IMR-90 (cell line): ENCODE results near the gene NOS1. TPM values are rescaled to one million over a fixed set of nuclear protein-coding genes. Genes with fewer than 3 reads are reported as not detected.
"Not testable (repeated sequence)": the region's sequence is repeated elsewhere in the genome, so short reads cannot be mapped to it uniquely, and the experiment has no call there.

Source experiments
- ATAC-seq: fragments of 200-7000 bp; cut with Tn5 transposase; 2 replicates; pipeline ENCODE4 v1.9.1; 2020; ENCODE audit warnings: low read depth, mild to moderate bottlenecking, moderate library complexity
- BruUV-seq: library from RNA; stranded (reverse); fragments of 400-500 nt; replicated peaks from 2 replicates; lab custom pipeline; 2021; lab: Mats Ljungman, UMichigan
- CTCF ChIA-PET: fragments of 300-600 bp; formaldehyde crosslinking; extraction: SDS; loops from one replicate; lab custom pipeline; 2021; ENCODE audit warnings: antibody characterized with exemption; lab: Yijun Ruan, JAX
- POLR2A ChIA-PET: fragments of 300-600 bp; sonication (Branson Sonifier 250); formaldehyde crosslinking; loops from one replicate; lab custom pipeline; 2022; ENCODE audit warnings: antibody characterized with exemption; ENCODE audit not compliant: unreplicated experiment; lab: Charles Lee
- DNase-seq: peaks from one replicate; pipeline ENCODE4 v3.0.0; 2013
- H2AFZ ChIP-seq: replicated peaks from 2 replicates; pipeline ENCODE3; 2013; ENCODE audit warnings: low read length, mild to moderate bottlenecking; ENCODE audit not compliant: poor library complexity
- H2AK5ac ChIP-seq: 2 replicates; pipeline ENCODE4 v1.6.1; 2013; ENCODE audit warnings: low read depth, low read length, inconsistent platforms
- H2AK9ac ChIP-seq: replicated peaks from 2 replicates; pipeline ENCODE3; 2013; ENCODE audit warnings: mild to moderate bottlenecking, low read depth, low read length, moderate library complexity; ENCODE audit not compliant: poor library complexity
- H2BK120ac ChIP-seq: 2 replicates; pipeline ENCODE4 v1.6.1; 2013; ENCODE audit warnings: low read depth, low read length, inconsistent platforms
- H2BK15ac ChIP-seq: 3 replicates; pipeline ENCODE4 v1.6.1; 2013; ENCODE audit warnings: low read depth, low read length, inconsistent platforms
- H2BK20ac ChIP-seq: 2 replicates; pipeline ENCODE4 v1.6.1; 2013; ENCODE audit warnings: low read depth, mild to moderate bottlenecking, inconsistent platforms, low read length, moderate library complexity
- H2BK5ac ChIP-seq: 2 replicates; pipeline ENCODE4 v1.6.1; 2013; ENCODE audit warnings: mild to moderate bottlenecking, low read depth, low read length, inconsistent platforms; ENCODE audit not compliant: poor library complexity, severe bottlenecking
- H3K14ac ChIP-seq: replicated peaks from 2 replicates; pipeline ENCODE4 v1.6.1; 2013; ENCODE audit warnings: low read depth, low read length, inconsistent platforms
- H3K18ac ChIP-seq: 2 replicates; pipeline ENCODE4 v1.6.1; 2013; ENCODE audit warnings: low read depth, low read length, control low read depth
- H3K23ac ChIP-seq: 2 replicates; pipeline ENCODE4 v1.6.1; 2013; ENCODE audit warnings: low read depth, low read length, inconsistent platforms
- H3K27ac ChIP-seq: 2 replicates; pipeline ENCODE4 v1.5.1; 2013; ENCODE audit warnings: mild to moderate bottlenecking, control low read depth, low read length; ENCODE audit not compliant: insufficient read depth
- H3K27me3 ChIP-seq: 2 replicates; pipeline ENCODE4 v1.6.1; 2013; ENCODE audit warnings: low read length; ENCODE audit not compliant: control insufficient read depth, insufficient read depth
- H3K36me3 ChIP-seq: 2 replicates; pipeline ENCODE4 v1.6.1; 2013; ENCODE audit warnings: low read length, mixed read lengths; ENCODE audit not compliant: control insufficient read depth, insufficient read depth
- H3K4ac ChIP-seq: 2 replicates; pipeline ENCODE4 v1.6.1; 2013; ENCODE audit warnings: low read depth, low read length, inconsistent platforms
- H3K4me1 ChIP-seq: 2 replicates; pipeline ENCODE4 v1.6.1; 2013; ENCODE audit warnings: low read length, mixed read lengths; ENCODE audit not compliant: control insufficient read depth, insufficient read depth
- H3K4me2 ChIP-seq: 2 replicates; pipeline ENCODE4 v1.6.1; 2013; ENCODE audit warnings: low read depth, mild to moderate bottlenecking, control low read depth, low read length, moderate library complexity
- H3K4me3 ChIP-seq: 2 replicates; pipeline ENCODE4 v1.5.1; 2013; ENCODE audit warnings: low read depth, mild to moderate bottlenecking, control low read depth, low read length, moderate library complexity; ENCODE audit not compliant: insufficient read depth
- H3K56ac ChIP-seq: 2 replicates; pipeline ENCODE4 v1.6.1; 2013; ENCODE audit warnings: low read length, inconsistent platforms; ENCODE audit not compliant: insufficient read depth; ENCODE audit errors: extremely low read depth
- H3K79me1 ChIP-seq, 2 experiments: 2 replicates each; pipeline ENCODE4 v1.6.1; 2013; ENCODE audit warnings: low read length in 2 of 2, inconsistent platforms in 1 of 2, low read depth in 1 of 2
- H3K9ac ChIP-seq: 2 replicates; pipeline ENCODE4 v1.6.1; 2013; ENCODE audit warnings: low read depth, low read length, control low read depth
- H3K9me1 ChIP-seq: 2 replicates; pipeline ENCODE4 v1.6.1; 2013; ENCODE audit warnings: low read length, inconsistent platforms; ENCODE audit not compliant: insufficient read depth
- H3K9me3 ChIP-seq: 2 replicates; pipeline ENCODE4 v1.6.1; 2013; ENCODE audit warnings: low read length; ENCODE audit not compliant: control insufficient read depth, insufficient read depth
- H4K20me1 ChIP-seq: 2 replicates; pipeline ENCODE4 v1.6.1; 2013; ENCODE audit warnings: low read length, inconsistent platforms; ENCODE audit not compliant: insufficient read depth
- H4K5ac ChIP-seq: 2 replicates; pipeline ENCODE4 v1.6.1; 2013; ENCODE audit warnings: mild to moderate bottlenecking, low read depth, low read length, control low read depth
- H4K8ac ChIP-seq, 2 experiments: 2 replicates each; pipeline ENCODE4 v1.6.1; 2013; ENCODE audit warnings: low read depth in 2 of 2, low read length in 2 of 2, control low read depth in 1 of 2, inconsistent platforms in 1 of 2
- H4K91ac ChIP-seq: 2 replicates; pipeline ENCODE4 v1.6.1; 2013; ENCODE audit warnings: low read depth, low read length, inconsistent platforms; ENCODE audit not compliant: insufficient read depth
- dilution Hi-C: fragments of 300-500 bp; cut with HindIII; formaldehyde crosslinking; loops from one replicate; pipeline ENCODE4 v1.14.3; 2018; ENCODE audit warnings: low sequenced_read_pairs; ENCODE audit not compliant: unreplicated experiment
- in situ Hi-C: fragments of 300-500 bp; cut with MboI; formaldehyde crosslinking; loops from 3 replicates; pipeline ENCODE4 v1.14.3; 2019; ENCODE audit warnings: low sequenced_read_pairs, inconsistent platforms, mixed read lengths
- intact Hi-C: fragments of 100-400 bp; cut with micrococcal nuclease; formaldehyde crosslinking; loops from 2 replicates; pipeline ENCODE4 v1.10.0; 2022
- polyA plus RNA-seq, 3 experiments: library from polyadenylated mRNA; depleted of rRNA; stranded (reverse); fragments of >200 nt; gene quantifications; 2 replicates each; pipeline ENCODE4 v1.2.3, GENCODE V29; 2012; ENCODE audit warnings: low replicate concordance in 1 of 3
- total RNA-seq: library from RNA; depleted of rRNA; stranded (reverse); fragments of >200 nt; gene quantifications from 2 replicates; pipeline ENCODE4 v1.2.3, GENCODE V29; 2012

The NOS1 gene
- total and polyA plus RNA-seq, 2 of the 4 experiments (the other 2 are of a cell fraction) = 0.09 TPM; not detected in 1

DNA sequence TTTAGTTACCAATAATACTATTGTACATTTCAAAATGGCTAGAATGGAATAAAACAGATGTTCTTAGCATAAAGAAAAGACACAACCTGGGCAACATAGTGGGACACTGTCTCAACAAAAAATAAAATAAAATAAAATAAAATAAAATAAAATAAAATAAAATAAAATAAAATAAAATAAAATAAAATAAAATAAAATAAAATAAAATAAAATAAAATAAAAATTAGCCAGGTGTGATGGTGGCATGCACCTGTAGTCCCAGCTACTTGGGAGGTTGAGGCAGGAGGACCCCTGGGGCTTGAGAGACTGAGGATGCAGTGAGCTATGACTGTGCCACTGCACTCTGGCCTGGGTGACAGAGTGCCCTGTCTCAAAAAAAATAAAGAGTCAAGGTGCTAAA lies 37.1 kb upstream of the NOS1 start:
- H3K27ac ChIP-seq, H4K8ac ChIP-seq, CTCF ChIA-PET, H2BK120ac ChIP-seq, dilution Hi-C loops, ATAC-seq, H3K4me3 ChIP-seq, H2BK15ac ChIP-seq, H2AFZ ChIP-seq, H4K20me1 ChIP-seq, H3K9me1 ChIP-seq, H3K36me3 ChIP-seq, H3K4me2 ChIP-seq, DNase-seq, H3K4ac ChIP-seq, H2BK5ac ChIP-seq, H3K27me3 ChIP-seq, H3K9ac ChIP-seq, POLR2A ChIA-PET, H3K14ac ChIP-seq, H3K56ac ChIP-seq, H4K91ac ChIP-seq, H2AK9ac ChIP-seq, in situ Hi-C loops, H2BK20ac ChIP-seq, H3K79me1 ChIP-seq, H4K5ac ChIP-seq, H3K4me1 ChIP-seq, H3K18ac ChIP-seq, H2AK5ac ChIP-seq, intact Hi-C loops, H3K23ac ChIP-seq, BruUV-seq: not testable (repeated sequence)
- peaks cover 30% of the 10 kb centered on the region for H3K9me3 ChIP-seq
